GM21390 (cell line): Measurements from ENCODE around the gene SH3TC1.

ENCODE experiments used
- ATAC-seq: cut with Tn5 transposase; IDR thresholded peaks from one replicate; pipeline ENCODE4 v1.9.1; 2021; ENCODE audit not compliant: unreplicated experiment

SH3TC1 gene

GRCh38 chr4:8163436-8164193 is 35.5 kb upstream of the SH3TC1 start:
- ATAC-seq = no peak

- ATAC-seq = no peak
Observed at GRCh38 chr4:8164194-8164565, 34.9 kb upstream of the SH3TC1 start.

- no peak for ATAC-seq
Observed at GRCh38 chr4:8164687-8165086, 34.4 kb upstream of the SH3TC1 start.

- no peak for ATAC-seq
Observed at GRCh38 chr4:8165374-8165896, 33.7 kb upstream of the SH3TC1 start.

GRCh38 chr4:8167291-8167690 is 31.8 kb upstream of the SH3TC1 start:
- ATAC-seq = no peak

- ATAC-seq = no peak
Observed at GRCh38 chr4:8167815-8168214, 31.3 kb upstream of the SH3TC1 start.

- ATAC-seq = no peak
Observed at GRCh38 chr4:8168232-8168631, 30.9 kb upstream of the SH3TC1 start.

GRCh38 chr4:8168832-8169598 is 30.1 kb upstream of the SH3TC1 start:
- no peak for ATAC-seq

- ATAC-seq = no peak
Observed at GRCh38 chr4:8169763-8170162, 29.3 kb upstream of the SH3TC1 start.

- ATAC-seq = no peak
Observed at GRCh38 chr4:8170341-8170740, 28.7 kb upstream of the SH3TC1 start.

GRCh38 chr4:8171266-8171665 is 27.8 kb upstream of the SH3TC1 start:
- no peak for ATAC-seq

- ATAC-seq = peak; percentile 82
Observed at GRCh38 chr4:8171984-8172924, 26.8 kb upstream of the SH3TC1 start.

GRCh38 chr4:8173492-8174242 is 25.4 kb upstream of the SH3TC1 start:
- no peak for ATAC-seq

- ATAC-seq = no peak
Observed at GRCh38 chr4:8174970-8175369, 24.1 kb upstream of the SH3TC1 start.

- no peak for ATAC-seq
Observed at GRCh38 chr4:8175686-8176085, 23.4 kb upstream of the SH3TC1 start.

- ATAC-seq = no peak
Observed at GRCh38 chr4:8176547-8177399, 22.3 kb upstream of the SH3TC1 start.

- ATAC-seq = no peak
Observed at GRCh38 chr4:8177552-8177951, 21.5 kb upstream of the SH3TC1 start.

- ATAC-seq = no peak
Observed at GRCh38 chr4:8177956-8178355, 21.1 kb upstream of the SH3TC1 start.

GRCh38 chr4:8179074-8179473 is 20.0 kb upstream of the SH3TC1 start:
- no peak for ATAC-seq

GRCh38 chr4:8179771-8180170 is 19.3 kb upstream of the SH3TC1 start:
- ATAC-seq = no peak
